Astrocyte of the spinal cord (primary cell): ENCODE data around the gene MSI2.
A peak's percentile ranks its signal among the peaks of the same experiment; 100 is the strongest.

Source experiments
- DNase-seq: peaks from one replicate; pipeline ENCODE4 v3.0.0; 2011; ENCODE audit warnings: low read depth, low spot score
- H3K4me3 ChIP-seq: 2 replicates; pipeline ENCODE4 v1.5.1; 2011; ENCODE audit warnings: low read depth, mild to moderate bottlenecking, low read length, moderate library complexity
- CTCF ChIP-seq: IDR thresholded peaks from 2 replicates; pipeline ENCODE4 v1.5.1; 2012; ENCODE audit warnings: low read depth, mild to moderate bottlenecking, low read length, inconsistent platforms
- in situ Hi-C: cut with HindIII; loops from 2 replicates; pipeline ENCODE4 v1.10.0; 2017; ENCODE audit warnings: low sequenced_read_pairs

MSI2 gene

GRCh38 chr17:57555636-57556175, 299.4 kb downstream of the MSI2 start:
- H3K4me3 ChIP-seq: no peak overlapping the region
- no peak for TF ChIP-seq CTCF
- in situ Hi-C loops: no loop called here
- DNase-seq: no peak

- no peak for DNase-seq
- no peak for TF ChIP-seq CTCF
- no peak overlapping the region for H3K4me3 ChIP-seq
- in situ Hi-C loops: no loop called here
Measured at GRCh38 chr17:57556320-57556719, 300.0 kb downstream of the MSI2 start.

- no peak for TF ChIP-seq CTCF
- in situ Hi-C loops: no loop called here
- DNase-seq: no peak
- H3K4me3 ChIP-seq: no peak overlapping the region
Measured at GRCh38 chr17:57556977-57557376, 300.7 kb downstream of the MSI2 start.

- H3K4me3 ChIP-seq: no peak overlapping the region
- no peak for TF ChIP-seq CTCF
- DNase-seq: no peak
- in situ Hi-C loops: no loop called here
Measured at GRCh38 chr17:57557416-57557815, 301.1 kb downstream of the MSI2 start.

- no peak for TF ChIP-seq CTCF
- DNase-seq: peak; percentile 83
- in situ Hi-C loops: no loop called here
- no peak overlapping the region for H3K4me3 ChIP-seq
Measured at GRCh38 chr17:57557834-57558681, 301.7 kb downstream of the MSI2 start.

GRCh38 chr17:57559226-57559625, 302.9 kb downstream of the MSI2 start:
- DNase-seq: no peak
- TF ChIP-seq CTCF: no peak
- in situ Hi-C loops: no loop called here
- no peak overlapping the region for H3K4me3 ChIP-seq
